GM18870 (cell line): Measurements from ENCODE around the gene DXO.
"Not testable (repeated sequence)": the region's sequence is repeated elsewhere in the genome, so short reads cannot be mapped to it uniquely, and the experiment has no call there.

Experiments
- ATAC-seq: cut with Tn5 transposase; IDR thresholded peaks from one replicate; pipeline ENCODE4 v1.9.1; 2021; ENCODE audit warnings: moderate library complexity; ENCODE audit not compliant: unreplicated experiment

The DXO gene

DNA sequence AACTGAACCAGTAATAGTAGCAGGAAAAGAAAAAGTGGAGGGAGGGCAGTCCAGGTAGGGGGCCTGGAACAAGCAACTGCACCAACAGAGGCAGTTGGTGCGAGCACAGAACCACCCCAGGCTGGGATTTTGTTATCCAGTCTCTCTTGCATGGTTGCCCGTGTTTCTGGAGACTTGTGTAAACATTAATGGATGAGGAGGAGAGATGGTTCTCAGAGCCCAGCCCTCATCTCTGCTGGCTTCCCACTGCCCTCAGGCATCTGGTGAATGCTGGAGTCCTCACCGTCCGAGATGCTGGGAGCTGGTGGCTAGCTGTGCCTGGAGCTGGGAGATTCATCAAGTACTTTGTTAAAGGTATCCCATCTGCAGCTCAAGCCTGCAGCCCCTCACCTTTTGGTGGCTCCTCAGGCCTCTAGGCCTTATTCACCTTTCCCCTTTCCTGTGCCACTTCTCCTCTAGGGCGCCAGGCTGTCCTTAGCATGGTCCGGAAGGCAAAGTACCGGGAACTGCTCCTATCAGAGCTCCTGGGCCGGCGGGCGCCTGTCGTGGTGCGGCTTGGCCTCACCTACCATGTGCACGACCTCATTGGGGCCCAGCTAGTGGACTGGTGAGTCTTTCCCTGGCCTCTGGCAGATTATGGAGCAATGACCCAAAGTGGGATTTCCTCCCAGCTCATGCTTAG, 8.4 kb upstream of the DXO start:
- not testable (repeated sequence) for ATAC-seq

DNA sequence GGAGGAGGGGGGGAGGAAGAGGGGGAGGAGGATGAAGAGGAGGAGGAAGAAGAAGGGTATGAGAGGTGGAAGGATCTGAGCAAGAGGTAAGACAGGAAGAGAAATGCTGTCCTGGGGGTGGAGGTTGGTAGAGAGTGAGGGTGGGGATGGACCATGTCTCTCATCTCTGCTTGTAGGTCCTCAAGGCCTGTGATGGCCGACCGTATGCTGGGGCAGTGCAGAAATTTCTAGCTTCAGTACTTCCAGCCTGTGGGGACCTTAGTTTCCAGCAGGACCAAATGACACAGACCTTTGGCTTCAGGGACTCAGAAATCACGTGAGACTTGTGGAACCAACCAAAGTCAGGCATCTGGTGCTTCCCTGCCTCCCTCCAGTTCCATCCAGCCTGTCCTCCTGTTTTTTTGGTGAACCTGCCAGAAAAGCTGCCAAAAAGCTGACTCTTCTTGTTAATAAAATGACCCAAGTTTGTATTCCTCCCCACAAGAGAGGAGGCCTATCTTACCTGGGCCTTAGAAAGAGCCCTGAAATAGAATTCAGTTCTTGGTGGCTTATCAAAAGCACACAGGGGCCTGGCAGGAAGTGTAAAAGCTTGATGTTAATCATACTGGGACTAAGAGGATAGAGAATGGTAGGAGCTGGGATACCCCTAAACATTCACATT, 7.4 kb upstream of the DXO start:
- no peak for ATAC-seq

DNA sequence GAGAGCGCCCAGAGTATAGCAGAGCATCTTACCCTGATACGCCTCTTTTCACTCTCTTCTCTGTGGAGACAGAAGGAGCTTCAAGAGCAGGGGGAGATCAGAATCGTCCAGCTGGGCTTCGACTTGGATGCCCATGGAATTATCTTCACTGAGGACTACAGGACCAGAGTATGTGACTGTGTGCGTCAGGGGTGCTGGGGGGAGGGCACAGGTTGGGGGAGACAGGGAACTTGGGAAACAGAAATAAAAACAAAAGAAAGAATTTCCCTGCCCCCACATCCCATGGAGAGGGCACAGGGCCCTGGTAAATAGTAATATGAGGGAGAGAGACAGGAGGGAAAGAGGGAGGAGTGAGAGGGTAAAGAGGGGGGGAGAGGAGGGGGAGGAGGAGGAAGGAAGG, 6.9 kb upstream of the DXO start:
- ATAC-seq = no peak

DNA sequence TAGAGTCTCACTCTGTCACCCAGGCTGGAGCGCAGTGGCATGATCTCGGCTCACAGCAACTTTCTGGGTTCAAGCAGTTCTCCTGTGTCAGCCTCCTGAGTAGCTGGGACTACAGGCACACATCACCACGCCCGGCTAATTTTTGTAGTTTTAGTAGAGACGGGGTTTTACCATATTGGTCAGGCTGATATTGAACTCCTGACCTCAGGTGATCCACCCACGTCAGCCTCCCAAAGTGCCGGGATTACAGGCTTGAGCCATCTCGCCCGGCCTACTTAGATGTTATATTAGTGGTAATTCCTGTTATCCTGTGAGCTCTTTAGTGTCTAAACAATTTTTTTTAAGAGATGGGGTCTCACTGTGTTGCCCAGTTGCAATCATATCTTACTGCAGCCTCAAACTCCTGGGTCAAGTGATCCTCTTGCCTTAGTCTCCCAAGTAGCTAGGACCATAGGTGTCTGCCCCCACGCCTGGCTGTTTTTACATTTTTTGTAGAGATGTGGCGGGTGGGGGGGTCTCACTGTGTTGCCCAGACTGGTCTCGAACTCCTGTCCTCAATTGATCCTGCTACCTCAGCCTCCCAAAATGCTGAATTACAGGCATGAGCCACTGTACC, 6.0 kb upstream of the DXO start:
- no peak for ATAC-seq

DNA sequence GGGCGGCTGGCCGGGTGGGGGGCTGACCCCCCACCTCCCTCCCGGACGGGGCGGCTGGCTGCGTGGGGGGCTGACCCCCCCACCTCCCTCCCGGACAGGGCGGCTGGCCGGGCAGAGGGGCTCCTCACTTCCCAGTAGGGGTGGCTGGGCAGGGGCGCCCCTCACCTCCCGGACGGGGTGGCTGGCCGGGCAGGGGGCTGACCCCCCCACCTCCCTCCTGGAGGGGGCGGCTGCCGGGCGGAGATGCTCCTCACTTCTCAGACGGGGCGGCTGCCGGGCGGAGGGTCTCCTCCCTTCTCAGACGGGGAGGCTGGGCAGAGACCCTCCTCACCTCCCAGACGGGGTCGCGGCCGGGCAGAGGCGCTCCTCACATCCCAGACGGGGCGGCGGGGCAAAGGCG, 4.1 kb upstream of the DXO start:
- not testable (repeated sequence) for ATAC-seq

DNA sequence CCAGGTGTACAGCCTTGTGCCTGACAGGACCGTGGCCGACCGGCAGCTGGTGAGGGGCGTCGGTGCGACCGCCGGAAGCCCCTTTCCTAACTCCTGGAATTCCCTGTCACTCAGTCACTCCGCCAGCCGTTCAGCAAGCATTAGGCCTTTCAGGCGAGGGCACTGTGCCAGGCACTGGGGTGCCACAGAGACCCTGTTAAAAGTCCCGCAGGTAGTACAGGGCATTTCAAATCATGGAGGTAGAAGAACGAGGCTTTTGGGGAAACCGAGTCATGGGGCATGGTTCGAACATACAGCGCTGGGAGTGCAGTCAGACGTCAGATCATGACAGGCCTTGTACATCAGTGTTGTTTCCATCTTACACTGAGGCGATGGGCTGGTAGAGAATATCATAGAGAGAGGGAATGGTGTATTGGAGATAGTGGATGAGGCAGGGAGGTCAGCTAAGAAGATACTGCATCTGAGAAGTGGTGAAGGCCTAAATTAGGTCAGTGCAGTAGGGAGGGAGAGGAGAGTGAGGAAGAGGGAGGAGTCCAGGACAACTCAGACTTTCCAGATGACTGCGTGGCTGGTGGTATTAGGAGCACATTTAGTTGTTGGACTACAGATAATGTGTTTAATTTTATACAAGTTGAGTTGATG, 892 bp upstream of the DXO start:
- no peak for ATAC-seq

DNA sequence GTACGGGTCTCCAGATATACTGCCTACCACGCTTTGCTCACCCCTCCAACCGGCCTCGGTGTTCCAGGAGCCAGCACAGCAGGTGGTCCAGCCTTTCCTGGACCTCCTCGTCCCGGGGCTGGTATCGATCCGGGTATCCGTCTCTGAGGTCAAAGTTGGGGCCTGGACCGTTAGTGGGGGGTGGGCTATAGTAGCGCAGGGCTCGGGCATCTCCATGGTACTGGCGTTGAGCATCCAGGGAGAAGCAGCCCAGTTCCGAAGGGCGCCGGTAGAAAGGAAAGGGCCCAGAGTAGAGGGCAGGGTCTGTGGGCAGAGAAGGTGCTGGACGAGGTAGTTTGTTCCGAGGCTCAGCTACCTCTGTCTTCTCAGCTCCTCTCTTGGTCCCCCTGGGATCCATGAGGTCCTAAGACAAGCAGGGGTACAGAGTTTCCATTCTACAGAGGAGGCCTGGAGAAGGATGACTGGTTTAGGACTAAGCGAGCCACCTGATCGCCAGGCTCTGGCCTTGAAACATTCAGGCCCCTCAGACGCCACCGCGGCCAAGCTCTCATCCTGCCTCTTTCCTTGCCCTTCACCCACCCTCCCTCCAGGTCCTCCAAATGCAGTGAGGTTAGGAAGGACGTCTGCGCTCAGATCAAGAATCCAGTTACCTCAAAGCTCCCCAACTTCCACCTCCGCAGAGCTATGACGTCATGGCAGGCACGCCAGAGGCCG, 502 bp downstream of the DXO start:
- ATAC-seq = no peak

DNA sequence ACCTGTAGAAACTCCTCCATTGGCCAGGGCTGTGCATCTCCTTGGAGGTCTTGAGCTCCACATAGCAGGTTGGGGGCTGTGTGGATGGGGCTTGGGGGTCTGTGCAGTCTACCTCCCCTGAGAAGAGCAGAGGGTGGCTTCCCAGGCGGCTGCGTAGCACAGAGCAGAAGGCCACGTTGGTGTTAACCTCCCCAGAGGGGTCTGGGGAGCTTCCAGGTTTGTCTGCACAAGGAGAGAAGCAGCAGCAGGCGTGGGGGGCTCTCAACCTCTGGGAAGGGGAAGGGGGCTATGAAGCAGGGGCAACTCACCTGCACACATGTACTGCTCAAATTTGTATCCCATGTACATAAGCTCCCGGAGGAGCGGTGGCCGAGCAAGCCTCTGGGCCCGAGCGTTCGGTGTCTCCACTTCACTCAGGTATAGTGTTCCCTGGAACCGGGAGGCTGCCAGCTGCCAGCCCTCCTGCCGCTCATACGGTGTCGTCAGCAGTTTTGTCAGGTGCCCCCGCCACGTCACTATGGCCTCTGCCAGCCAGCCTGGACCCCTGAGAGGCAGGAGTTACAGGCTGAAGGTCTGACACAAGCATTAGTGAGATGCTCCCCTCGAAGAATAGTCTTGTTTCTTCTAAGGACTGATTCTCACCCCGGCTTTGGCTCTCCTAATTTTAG, 1.2 kb downstream of the DXO start:
- no peak for ATAC-seq

DNA sequence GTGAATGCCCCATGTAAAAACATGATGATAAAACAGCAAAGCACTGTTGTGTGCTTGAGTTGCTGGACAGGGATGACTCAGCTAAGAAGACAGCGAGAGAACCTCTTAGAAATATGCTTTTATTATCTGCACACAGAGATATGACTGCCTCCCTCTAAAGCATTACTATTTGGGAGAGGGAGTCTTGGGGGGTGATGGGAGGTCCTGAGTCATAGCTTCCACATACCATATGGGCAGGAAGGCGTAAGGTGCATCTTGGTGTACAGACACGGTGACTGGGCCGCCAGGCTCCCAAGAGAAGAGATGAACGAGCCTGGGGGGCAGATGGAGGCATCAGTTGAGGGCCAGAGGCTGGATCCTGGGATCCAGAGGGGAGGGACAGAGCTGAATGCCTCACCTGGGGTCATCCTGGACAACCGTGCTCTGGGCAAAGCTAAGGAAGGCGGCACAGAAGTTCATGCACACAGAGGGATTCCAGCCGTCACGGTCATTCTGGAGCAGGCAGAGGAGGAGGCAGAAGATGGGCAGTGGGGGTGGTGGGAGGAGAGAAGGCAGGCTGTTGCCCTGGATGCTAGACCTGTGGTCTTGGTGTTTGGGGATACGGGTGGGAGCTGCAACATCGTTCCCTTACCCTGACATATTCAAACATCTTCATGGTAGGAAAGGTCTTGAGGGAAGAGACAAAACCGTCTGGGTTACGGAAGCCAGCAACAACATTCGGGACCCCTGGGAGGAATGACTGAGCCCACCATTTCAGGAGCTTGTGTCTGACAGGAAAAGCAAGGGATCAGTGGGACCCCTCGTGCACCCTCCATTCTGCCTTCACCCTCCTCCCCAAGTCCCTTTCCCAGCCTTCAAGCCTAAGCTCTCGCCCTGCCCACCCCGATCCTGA, 2.0 kb downstream of the DXO start:
- ATAC-seq = no peak

DNA sequence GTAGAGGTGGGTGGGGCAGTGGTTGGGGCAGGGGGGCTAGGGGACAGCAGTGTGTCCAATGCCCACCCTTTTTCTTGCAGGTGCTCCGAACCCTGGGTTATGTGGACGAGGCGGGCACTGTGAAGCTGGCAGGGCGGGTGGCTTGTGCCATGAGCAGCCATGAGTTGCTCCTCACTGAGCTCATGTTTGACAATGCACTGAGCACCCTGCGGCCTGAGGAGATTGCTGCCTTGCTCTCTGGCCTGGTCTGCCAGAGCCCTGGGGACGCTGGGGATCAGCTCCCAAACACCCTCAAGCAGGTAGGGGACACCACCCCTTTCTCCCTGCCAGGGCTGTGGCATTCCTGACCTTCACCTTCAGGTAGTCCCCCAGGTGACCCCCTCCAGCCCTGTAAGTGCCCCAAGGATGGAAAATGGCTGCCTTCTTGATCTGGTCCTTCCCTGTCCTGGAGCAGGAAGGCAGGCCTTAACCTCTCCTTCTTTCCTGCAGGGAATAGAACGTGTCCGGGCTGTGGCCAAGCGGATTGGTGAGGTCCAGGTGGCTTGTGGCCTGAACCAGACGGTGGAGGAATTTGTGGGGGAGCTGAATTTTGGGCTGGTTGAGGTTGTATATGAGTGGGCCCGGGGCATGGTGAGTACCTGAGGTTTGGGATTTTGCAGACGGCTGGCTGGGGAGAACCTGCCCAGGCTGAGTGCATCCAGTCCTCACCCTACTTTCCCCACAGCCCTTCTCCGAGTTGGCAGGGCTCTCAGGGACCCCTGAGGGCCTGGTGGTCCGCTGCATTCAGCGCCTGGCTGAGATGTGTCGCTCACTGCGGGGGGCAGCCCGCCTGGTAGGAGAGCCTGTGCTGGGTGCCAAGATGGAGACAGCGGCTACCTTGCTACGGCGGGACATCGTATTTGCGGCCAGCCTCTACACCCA, 2.9 kb downstream of the DXO start:
- ATAC-seq = no peak

DNA sequence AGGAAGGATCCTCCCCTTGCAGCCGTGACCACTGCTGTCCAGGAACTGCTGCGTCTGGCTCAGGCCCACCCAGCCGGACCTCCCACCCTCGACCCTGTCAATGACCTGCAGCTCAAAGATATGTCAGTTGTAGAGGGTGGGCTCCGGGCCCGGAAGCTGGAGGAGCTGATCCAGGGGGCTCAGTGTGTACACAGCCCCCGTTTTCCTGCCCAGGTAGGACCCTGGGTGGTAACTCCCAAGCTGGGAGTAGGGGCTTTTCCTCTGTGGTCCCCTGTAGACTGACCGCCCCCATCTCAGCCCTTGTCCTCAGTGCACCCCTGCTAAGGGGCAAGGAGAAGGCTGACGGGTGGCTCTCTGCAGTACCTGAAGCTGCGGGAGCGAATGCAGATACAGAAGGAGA, 3.6 kb downstream of the DXO start:
- ATAC-seq = no peak

DNA sequence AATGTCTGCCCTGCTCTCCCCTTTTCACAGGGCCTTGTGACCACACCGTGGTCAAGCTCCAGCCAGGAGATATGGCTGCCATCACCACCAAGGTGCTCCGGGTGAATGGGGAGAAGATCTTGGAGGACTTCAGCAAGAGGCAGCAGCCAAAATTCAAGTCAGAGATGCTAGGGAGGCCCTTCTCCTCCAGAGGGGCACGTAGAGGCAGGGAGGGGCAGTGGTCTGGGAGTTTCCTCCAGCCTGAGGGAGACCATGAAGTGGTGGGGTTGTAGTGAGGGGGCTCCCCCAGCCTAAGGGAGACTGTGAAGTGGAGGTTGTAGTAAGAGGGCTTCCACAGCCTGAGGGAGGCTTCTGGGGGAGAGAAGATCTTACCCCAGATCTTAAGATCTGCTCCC, 4.0 kb downstream of the DXO start:
- ATAC-seq = no peak

DNA sequence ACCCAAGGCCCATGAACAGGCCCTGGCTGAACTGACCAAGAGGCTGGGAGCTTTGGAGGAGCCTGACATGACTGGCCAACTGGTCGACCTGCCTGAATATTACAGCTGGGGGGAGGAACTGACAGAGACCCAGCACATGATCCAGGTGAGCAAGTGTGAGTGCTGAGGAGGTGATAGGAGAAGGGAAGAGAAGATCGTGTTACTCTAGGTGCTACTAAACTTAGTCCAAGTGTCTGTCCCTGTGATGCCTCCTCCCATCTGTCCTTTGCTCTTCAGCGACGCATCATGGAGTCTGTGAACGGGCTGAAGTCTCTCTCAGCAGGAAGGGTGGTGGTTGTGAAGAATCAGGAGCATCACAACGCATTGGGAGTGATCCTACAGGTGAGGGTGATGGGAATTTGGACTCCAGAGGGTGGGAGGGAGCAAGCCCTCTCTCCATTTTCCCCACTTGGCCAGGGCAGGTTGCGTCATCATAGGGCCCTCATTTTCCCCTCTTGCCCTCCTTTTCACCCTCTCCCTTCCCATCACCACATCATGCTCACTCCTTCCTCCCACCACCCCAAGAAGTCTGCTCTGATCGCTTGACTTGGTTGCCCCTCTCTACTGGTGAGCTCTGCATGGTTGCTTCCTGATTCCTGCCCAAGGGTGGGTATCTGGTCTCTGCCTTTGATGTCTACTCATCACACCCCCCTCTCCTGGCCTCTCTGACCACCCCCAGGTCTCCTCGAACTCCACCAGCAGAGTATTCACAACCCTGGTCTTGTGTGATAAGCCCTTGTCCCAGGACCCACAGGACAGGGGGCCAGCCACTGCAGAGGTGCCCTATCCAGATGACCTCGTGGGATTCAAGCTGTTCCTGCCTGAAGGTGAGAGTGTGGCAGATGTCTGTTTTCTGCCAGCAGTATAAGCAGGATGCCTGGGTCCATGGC, 4.7 kb downstream of the DXO start:
- ATAC-seq = no peak

DNA sequence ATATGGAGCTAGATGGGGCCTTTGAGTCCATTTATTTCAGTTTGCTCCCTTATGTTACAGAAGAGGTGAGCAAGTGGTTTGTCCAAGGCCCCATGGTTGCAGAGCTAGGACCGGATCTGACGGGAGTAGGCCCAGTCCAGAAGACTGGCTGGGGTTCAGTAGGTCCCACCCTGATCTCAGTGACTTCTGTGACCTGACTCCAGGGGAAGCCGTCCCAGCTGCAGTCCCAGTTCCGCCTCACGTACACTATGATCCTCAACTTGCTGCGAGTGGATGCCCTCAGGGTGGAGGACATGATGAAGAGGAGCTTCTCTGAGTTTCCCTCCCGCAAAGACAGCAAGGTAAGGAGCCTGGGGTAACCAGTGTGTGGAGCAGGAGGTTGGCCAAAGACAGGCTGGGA, 5.4 kb downstream of the DXO start:
- no peak for ATAC-seq

DNA sequence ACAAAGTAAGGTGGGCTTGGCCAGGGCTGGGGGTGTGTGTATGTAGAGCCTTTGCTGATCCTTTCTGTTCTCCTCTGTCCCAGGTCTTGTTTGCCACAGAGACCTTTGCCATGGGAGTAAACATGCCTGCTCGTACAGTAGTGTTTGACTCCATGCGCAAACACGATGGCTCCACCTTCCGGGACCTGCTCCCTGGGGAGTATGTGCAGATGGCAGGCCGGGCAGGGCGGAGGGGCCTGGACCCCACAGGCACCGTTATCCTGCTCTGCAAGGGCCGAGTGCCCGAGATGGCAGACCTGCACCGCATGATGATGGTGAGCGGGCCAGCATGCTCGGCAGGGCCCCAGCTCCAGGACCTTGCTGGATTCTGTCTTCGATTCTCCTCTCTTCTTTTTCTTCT, 6.2 kb downstream of the DXO start:
- no peak for ATAC-seq

DNA sequence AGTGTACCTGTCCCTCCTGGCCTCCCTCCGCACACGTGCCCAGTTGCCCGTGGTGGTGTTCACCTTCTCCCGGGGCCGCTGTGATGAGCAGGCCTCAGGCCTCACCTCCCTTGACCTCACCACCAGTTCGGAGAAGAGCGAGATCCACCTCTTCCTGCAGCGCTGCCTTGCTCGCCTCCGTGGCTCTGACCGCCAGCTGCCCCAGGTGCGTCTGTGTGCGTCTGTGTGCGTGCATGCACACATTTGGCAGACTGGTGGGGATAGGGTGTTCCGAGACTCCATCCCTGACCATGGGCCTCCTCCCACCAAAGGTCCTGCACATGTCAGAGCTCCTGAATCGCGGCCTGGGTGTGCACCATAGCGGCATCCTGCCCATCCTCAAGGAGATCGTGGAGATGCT, 8.0 kb downstream of the DXO start:
- no peak for ATAC-seq

DNA sequence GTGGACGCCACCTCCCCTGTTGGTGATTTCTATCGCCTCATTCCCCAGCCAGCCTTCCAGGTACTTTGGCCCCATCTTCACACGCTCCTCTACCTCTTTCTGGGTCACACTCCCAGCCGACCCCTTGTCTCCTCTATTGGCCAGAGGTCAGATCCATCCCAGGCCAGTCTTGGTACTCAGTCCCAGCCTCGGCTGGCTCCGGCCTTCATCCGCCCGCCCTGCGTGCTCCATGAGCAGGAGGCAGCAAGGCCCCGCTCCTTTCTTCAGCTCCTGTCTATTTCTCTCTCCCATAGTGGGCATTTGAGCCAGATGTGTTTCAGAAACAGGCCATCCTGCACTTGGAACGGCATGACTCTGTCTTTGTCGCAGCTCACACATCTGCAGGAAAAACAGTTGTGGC, 10.3 kb downstream of the DXO start:
- no peak for ATAC-seq
